ENCODE results near the gene ASB1. TPM values are rescaled to one million over a fixed set of nuclear protein-coding genes. Genes with fewer than 3 reads are reported as not detected.
A peak's percentile ranks its signal among the peaks of the same experiment; 100 is the strongest.

The ASB1 gene
- total and polyA plus RNA-seq, 8 donors, result 10.7 to 36.8 (median 18.5) TPM

- no peaks in the 10 kb centered on the region for H3K36me3 ChIP-seq
- no peaks in the 10 kb centered on the region for H3K27me3 ChIP-seq
- no peak for TF ChIP-seq POLR2AphosphoS5 (IDR thresholded peaks at IDR 0.05)
- whole genome bisulfite sequencing, 5 donors, result 59 to 67% (median 63%) methylated on average over 8 of the region's 8 CpGs
- H3K9me3 ChIP-seq, result peaks cover 0 to 7% (median 0%) of the 10 kb centered on the region in 4 donors
- H3K4me3 ChIP-seq, result no peak overlapping the region
- intact Hi-C loops (cut with DNase I; ENCODE audit: low total_unique reads), result no loop called here
- peaks cover 0 to 14% (median 6%) of the 10 kb centered on the region in 4 donors for H3K4me1 ChIP-seq
- no peak for DNase-seq
- H3K27ac ChIP-seq, result no peak overlapping the region
Measured at GRCh38 chr2:238420442-238420841, 6.3 kb upstream of the ASB1 start.

GRCh38 chr2:238420878-238421694 lies 5.6 kb upstream of the ASB1 start:
- H3K27me3 ChIP-seq, result no peaks in the 10 kb centered on the region
- no peaks in the 10 kb centered on the region for H3K36me3 ChIP-seq
- TF ChIP-seq POLR2AphosphoS5 (IDR thresholded peaks at IDR 0.05) (no peak), EP300 (IDR thresholded peaks at IDR 0.05) (no peak), POLR2A (IDR thresholded peaks at IDR 0.05) (no peak)
- TF ChIP-seq, protein P1, sequence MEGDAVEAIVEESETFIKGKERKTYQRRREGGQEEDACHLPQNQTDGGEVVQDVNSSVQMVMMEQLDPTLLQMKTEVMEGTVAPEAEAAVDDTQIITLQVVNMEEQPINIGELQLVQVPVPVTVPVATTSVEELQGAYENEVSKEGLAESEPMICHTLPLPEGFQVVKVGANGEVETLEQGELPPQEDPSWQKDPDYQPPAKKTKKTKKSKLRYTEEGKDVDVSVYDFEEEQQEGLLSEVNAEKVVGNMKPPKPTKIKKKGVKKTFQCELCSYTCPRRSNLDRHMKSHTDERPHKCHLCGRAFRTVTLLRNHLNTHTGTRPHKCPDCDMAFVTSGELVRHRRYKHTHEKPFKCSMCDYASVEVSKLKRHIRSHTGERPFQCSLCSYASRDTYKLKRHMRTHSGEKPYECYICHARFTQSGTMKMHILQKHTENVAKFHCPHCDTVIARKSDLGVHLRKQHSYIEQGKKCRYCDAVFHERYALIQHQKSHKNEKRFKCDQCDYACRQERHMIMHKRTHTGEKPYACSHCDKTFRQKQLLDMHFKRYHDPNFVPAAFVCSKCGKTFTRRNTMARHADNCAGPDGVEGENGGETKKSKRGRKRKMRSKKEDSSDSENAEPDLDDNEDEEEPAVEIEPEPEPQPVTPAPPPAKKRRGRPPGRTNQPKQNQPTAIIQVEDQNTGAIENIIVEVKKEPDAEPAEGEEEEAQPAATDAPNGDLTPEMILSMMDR (IDR thresholded peaks at IDR 0.05), result no peak
- H3K27ac ChIP-seq, result no peak overlapping the region
- peak; percentile 25 to 48 for DNase-seq
- intact Hi-C loops (cut with DNase I; ENCODE audit: low total_unique reads), result no loop called here
- no peak overlapping the region for H3K4me3 ChIP-seq
- peaks cover 0 to under 1% (median 0%) of the 10 kb centered on the region in 4 donors for H3K9me3 ChIP-seq
- H3K4me1 ChIP-seq, result peaks cover 5 to 20% (median 12%) of the 10 kb centered on the region in 4 donors
- WGBS, 5 donors, result 37 to 58% (median 43%) methylated on average over 16 of the region's 16 CpGs

DNA sequence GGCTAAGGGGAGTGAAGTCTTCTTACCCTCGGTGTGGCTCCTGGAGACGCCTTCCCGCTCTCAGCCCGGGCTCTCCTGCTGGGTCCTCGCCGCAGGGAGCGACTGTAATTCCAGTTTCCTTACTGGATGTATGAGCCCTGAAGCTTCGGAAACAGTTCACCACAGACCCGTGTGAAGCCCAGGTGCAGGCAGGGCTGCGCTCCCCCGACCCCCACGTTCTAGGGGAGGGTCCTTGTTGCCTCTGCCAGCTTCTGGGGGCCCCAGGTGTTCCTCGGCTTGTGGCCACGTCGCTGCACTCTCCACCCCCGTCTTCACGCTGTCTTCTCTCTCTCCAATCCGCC lies 5.1 kb upstream of the ASB1 start:
- no peak overlapping the region for H3K27ac ChIP-seq
- TF ChIP-seq EP300 (IDR thresholded peaks at IDR 0.05), result no peak
- no peak for TF ChIP-seq POLR2A (IDR thresholded peaks at IDR 0.05)
- TF ChIP-seq POLR2AphosphoS5 (IDR thresholded peaks at IDR 0.05), result no peak
- TF ChIP-seq, protein P1 (IDR thresholded peaks at IDR 0.05), result no peak
- H3K36me3 ChIP-seq, result no peaks in the 10 kb centered on the region
- peaks cover 5 to 22% (median 15%) of the 10 kb centered on the region in 4 donors for H3K4me1 ChIP-seq
- WGBS, 5 donors, result 66 to 83% (median 74%) methylated on average over 18 of the region's 18 CpGs
- H3K27me3 ChIP-seq, result no peaks in the 10 kb centered on the region
- DNase-seq, result peak in 1 of 2 donors; percentile 9
- no peaks in the 10 kb centered on the region for H3K9me3 ChIP-seq
- no peak overlapping the region for H3K4me3 ChIP-seq
- intact Hi-C loops (cut with DNase I; ENCODE audit: low total_unique reads), result no loop called here

DNA sequence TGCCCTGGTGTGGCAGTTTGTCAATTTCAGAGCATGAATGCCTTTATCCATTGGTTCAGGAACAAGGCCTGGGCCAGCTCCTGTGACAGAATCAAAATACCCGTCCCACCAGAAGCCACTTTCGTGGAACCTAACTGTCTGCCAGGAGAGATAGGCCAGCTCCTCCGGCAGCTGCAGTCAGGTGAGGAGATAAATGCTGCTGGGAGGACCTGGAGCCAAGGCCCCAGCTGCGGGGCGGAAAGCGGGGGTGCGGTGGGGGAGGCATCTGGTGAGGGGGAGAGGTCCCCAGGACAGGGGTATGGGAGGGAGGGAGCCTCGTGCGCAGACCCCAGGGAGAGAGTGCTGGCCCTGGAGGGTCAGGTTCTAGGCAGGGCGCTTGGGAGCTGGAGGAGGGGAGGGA lies 4.4 kb upstream of the ASB1 start:
- DNase-seq, result no peak
- TF ChIP-seq POLR2AphosphoS5 (IDR thresholded peaks at IDR 0.05) (no peak), POLR2A (IDR thresholded peaks at IDR 0.05) (no peak), EP300 (IDR thresholded peaks at IDR 0.05) (no peak)
- TF ChIP-seq, protein P1 (IDR thresholded peaks at IDR 0.05), result no peak
- no peaks in the 10 kb centered on the region for H3K9me3 ChIP-seq
- intact Hi-C loops (cut with DNase I; ENCODE audit: low total_unique reads), result no loop called here
- H3K27me3 ChIP-seq, result no peaks in the 10 kb centered on the region
- no peak overlapping the region for H3K27ac ChIP-seq
- WGBS, 5 donors, result 92 to 94% (median 94%) methylated on average over 10 of the region's 10 CpGs
- H3K4me3 ChIP-seq, result no peak overlapping the region
- peaks cover 5 to 22% (median 16%) of the 10 kb centered on the region in 4 donors for H3K4me1 ChIP-seq
- H3K36me3 ChIP-seq, result no peaks in the 10 kb centered on the region

DNA sequence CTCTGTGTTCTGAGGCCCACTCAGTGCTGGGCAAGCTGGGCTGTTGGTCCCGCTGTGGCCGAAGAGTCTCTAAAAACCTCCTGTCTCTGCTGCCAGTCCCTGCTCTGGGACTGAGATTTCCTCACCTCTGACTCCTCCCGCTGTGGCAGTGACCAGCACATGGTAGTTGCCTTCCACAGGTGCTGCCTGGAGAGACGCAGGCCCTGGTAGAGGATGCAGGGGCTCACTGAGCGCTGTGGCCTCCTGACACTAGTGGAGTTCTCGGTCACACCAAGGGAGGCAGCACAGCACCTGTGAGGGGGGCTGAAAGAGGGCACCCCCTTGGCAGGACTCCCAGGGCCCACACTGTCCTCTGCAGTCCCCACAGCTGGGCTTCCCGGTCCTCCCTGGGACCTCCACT lies 3.8 kb upstream of the ASB1 start:
- TF ChIP-seq POLR2A (IDR thresholded peaks at IDR 0.05) (no peak), EP300 (IDR thresholded peaks at IDR 0.05) (no peak), POLR2AphosphoS5 (IDR thresholded peaks at IDR 0.05) (no peak)
- TF ChIP-seq, protein P1 (IDR thresholded peaks at IDR 0.05), result no peak
- H3K4me3 ChIP-seq, result no peak overlapping the region
- H3K9me3 ChIP-seq, result no peaks in the 10 kb centered on the region
- intact Hi-C loops (cut with DNase I; ENCODE audit: low total_unique reads), result no loop called here
- DNase-seq, result peak in 1 of 2 donors; percentile 16
- no peak overlapping the region for H3K27ac ChIP-seq
- 88 to 100% (median 94%) methylated on average over 3 to 7 of the region's 7 CpGs for WGBS, 5 donors
- no peaks in the 10 kb centered on the region for H3K27me3 ChIP-seq
- no peaks in the 10 kb centered on the region for H3K36me3 ChIP-seq
- H3K4me1 ChIP-seq, result peaks cover 10 to 29% (median 23%) of the 10 kb centered on the region in 4 donors
